COLO668 (cell line): ENCODE data around the gene ZNF791.
"Not testable (repeated sequence)": the region's sequence is repeated elsewhere in the genome, so short reads cannot be mapped to it uniquely, and the experiment has no call there.

Experiments used
- DNase-seq: peaks from one replicate; lab custom pipeline; 2025; ENCODE audit not compliant: unreplicated experiment; lab: John Stamatoyannopoulos, UW

ZNF791 gene

GRCh38 chr19:12665671-12666264, 55.0 kb downstream of the ZNF791 start:
- no peak for DNase-seq

DNA sequence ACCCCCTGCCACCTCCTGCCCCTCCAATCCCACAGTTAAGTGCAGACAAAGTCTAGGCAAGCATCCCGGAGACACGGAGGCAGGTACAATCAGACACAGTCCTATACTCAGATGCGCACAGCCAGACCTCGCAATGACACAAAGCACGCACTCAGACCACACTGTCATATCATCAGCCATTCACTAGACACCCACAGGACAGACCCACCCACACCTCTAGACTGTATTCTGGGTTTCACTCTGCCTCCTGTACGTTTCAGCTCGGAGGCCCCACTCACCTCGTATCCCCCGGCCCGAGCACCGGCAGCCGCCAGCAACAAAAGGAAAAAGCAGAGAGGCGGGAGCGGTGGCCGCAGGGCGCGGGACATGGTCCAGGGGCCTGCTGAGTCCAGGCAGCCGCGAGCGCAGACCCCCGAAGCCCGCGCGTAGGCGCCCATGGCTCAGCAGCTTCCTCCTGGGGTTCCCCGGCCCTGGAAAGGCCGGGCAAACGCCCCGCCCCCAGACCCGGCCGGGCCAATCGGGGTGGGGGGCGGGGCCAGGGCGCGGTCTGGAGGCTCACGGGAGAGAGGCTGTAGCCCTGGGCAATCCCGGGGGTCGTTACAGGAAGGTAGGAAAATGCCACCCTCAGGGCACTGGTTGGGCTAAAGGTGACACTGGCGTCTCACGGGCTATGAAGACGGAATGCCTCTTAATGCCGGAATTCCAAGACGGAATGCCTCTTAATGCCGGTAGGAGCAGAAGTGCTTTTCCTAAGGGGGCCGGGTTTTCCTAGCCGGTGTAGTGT, 55.7 kb downstream of the ZNF791 start, which contains the start of the genes MAN2B1 and WDR83:
TSS of gene MAN2B1 (minus strand) at position 478 of the 784 bp plus-strand sequence. CDS start at position 437, 41 bp downstream.
TSS of gene WDR83 (plus strand) at position 543 of the 784 bp plus-strand sequence. CDS start 2,984 bp downstream, outside the sequence.
- peak; percentile 84 for DNase-seq

DNA sequence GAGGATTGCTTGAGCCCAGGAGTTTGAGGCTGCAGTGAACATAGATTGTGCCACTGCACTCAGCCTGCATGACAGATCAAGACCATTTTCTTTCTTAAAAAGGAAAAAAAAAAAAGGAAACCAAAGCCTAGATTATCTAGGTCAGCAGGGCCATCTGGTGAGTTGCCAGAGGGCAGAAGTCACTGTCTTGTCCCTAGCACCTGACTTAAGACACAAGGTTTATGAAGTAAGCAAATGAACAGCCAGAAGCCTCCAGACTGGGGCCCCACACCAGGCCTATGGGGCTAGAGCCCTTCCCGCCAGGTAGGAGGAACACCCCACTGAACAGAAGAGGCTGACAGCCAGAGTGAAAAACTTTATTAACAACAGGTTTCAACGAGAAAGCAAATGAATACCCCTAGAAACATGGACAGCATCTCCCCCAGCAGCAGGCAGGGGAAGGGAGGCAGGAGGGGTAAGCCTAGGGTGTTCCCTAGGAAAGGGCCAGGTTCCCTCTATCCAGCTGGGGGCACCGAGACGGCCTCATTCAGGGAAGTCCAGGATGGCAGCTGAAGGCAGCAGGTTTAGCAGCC, 57.1 kb downstream of the ZNF791 start:
- DNase-seq: no peak

DNA sequence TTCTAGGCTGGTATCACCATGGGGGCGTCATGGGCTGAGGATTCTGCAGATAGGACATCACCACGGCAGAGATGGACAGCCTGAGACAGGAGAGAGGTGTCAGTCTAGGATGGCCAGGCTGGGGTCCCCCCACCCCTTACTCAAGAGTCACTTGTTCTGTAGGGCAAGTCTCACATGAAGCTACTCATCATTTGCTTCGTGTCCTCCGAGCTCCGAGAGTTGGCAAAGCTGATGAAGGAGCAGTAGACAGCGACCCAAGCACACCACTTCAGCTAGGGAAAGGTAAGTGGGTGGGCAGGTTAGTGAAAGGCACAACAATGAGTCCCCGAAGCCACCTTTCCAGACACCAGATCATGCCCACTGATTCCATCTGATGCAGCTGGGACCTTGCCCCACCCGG, 57.6 kb downstream of the ZNF791 start:
- DNase-seq: no peak

GRCh38 chr19:12668932-12669269, 58.2 kb downstream of the ZNF791 start:
- peak; percentile 26 for DNase-seq

DNA sequence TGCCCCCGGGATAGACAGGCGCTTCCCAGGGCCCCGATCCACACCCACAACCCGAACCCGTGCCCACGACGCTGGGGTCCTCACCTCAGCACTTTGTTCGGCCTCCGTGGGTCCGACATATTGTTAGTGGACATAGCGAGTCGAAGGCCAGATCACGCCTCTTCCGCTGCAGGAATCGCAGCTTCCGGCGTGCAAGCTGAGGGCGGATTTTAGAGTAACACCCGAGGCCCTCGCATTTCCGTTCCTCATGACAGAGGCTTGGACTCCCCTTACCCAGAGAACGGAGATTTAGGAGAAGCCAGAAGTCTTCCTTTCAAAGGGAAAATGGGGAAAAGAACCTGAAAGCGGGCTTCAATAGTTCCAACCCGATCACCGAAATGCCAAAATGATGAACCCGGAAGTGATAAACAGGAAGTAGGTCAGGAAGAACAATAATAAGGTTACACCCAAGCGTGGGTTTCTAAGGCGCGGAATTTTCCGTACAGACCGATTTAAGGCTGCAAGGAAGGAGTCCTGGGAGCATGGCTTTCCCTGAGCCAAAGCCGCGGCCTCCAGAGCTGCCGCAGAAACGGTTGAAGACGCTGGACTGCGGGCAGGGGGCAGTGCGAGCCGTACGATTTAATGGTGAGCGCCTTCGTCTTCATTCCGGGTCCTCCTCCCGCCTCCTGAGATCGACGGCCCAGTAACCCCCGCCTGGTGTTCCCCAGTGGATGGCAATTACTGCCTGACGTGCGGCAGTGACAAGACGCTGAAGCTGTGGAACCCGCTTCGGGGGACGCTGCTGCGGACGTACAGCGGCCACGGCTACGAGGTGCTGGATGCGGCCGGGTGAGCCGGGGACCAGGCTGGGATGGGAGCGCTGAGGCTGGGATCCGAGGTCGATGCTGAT, 58.8 kb downstream of the ZNF791 start:
- DNase-seq: peak; percentile 76

DNA sequence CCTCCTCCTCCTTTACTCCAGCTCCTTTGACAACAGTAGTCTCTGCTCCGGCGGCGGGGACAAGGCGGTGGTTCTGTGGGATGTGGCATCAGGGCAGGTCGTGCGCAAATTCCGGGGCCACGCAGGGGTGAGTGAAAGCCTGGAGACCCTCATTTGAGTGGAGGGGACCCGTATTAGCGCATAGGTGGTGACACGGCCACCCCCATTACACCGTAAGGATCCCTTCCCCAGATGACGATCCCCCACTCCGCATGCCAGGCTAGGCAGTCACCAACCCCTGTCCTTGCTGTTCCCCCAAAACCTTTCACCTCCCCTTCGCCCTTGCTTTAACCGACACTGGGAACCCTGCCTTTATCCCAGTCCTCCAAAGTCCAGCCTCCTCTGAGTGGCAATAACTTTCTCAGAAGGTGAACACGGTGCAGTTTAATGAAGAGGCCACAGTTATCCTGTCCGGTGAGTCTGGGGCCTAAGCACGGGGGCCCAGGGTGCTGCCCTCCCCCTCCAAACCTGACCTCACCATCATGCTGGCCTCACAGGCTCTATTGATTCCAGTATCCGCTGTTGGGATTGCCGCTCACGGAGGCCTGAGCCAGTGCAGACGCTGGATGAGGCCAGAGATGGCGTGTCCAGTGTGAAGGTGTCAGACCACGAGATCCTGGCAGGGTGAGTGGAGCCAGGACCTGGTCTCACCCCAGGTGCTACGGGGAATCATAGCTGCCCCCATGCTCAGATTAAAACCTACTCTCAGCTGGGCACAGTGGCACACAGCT, 59.6 kb downstream of the ZNF791 start:
- no peak for DNase-seq

GRCh38 chr19:12672744-12673143, 62.0 kb downstream of the ZNF791 start:
- DNase-seq: no peak

DNA sequence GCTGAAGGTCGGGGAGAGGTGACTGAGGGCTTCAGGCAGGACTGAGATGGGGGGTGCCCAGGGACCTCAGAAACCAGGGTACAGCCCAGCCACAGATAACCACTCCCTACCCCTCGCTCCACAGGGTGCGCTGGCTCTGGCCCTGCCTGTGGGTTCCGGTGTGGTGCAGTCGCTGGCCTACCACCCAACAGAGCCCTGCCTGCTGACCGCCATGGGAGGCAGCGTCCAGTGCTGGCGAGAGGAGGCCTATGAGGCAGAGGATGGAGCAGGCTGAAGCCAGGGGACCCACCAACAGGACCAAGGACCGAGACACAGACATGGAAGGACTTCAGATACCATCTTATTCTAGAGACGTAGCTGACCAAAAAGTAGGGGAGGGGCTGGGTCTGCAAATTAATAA, 64.7 kb downstream of the ZNF791 start:
- no peak for DNase-seq

DNA sequence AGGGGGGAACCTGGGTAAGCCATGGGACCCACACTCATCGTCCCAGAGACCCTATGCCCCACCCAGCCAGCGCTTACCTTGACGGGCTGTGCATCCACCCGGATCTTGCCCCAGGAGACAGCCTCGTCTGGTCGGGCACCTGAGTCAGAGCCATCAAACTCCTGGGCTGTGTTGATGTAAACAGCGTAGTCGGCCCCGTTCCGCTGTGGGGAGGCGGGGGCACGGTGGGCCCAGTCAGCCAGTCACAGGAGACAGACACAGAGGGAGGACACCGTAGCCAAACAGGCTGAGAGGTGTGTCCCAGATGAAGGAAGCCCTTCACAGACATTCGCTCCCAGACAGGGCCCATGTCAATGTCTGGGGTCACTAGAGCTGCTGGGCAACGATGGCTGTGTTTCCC, 65.2 kb downstream of the ZNF791 start:
- no peak for DNase-seq

DNA sequence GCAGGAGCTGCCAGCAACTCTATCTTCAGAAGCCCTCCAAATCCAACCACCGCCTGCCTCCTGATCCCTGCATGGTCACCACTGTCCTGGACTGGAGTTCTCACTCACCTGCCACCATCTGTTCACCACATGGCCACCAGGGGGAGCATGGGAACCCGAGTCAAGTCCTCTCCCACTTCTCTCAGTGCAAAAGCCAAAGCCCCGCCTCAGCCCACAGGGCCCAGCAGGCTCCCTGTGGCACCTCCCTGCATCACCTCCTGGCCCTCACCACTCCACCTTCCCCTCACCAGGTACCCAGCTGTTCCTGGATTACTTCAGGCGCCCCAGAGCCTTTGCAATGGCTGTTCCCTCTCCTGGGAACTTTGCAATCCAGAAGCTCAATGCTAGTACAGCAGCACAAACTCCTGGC, 65.7 kb downstream of the ZNF791 start:
- peak; percentile 85 for DNase-seq

DNA sequence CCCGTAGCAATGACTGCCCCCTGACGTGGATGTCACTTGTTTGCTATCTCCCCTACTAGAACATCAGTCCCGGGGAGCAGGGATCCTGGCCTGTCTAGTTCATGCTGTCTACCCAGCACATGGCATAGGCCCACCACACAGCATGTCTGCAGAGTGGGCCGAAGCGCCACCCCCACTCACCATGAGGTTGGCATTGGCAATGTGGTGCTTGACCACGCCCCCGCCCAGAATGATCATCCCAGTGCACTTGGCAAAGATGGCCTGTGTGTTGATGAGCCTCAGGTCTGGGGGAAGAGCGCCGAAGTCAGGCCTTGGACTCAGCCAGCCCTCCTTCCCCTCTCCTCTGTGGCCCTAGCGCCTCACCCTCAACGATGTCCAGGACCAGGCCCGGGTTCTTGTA, 66.2 kb downstream of the ZNF791 start:
- DNase-seq: no peak

GRCh38 chr19:12678039-12678438, 67.3 kb downstream of the ZNF791 start:
- not testable (repeated sequence) for DNase-seq

- no peak for DNase-seq
Observed at GRCh38 chr19:12680034-12680433, 69.3 kb downstream of the ZNF791 start.

DNA sequence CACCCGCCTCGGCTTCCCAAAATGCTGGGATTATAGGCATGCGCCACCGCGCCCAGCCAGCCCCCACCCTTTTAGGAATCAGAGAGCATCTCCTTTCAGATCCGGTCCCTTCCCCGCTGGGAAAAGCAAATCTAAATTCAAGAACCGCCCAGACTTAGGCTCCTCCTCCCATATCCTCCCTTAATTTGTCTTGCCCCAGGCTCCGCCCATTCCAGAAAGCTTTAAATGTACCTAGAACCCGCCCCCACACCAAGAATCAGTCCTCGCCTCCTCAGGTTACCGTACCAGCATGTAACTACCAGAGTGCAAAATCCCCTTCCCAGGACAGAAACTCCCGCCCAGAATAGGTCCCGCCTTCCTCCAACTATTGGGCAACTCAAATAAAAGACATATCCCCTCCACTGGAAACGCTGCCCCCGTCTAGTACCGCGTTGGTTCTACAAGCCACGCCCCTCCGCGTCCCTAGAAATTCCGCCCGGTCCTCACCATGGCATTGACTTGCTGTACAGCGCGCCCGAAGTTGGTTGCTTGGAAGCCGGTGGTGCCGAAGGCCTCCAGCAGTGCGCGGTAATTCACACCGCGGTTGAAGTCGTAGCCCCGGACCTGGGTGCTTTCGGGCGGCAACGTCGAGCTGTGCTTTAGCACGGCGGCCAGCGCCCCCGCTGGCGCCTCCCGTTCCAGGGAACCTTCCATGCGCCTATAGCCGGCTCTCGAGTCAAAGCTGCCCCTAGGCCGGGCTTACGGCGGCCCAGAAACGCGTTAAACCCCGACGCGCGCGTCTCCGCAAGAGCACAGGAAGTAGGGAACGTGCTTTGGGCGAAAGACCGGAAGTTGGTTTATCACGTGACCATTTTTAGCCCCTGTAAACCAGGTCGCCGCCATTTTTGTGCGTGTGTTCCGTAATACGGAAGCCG, 70.6 kb downstream of the ZNF791 start, which contains the start of gene DHPS:
TSS of gene DHPS (minus strand) at position 807 of the 914 bp plus-strand sequence. CDS start at position 693, 114 bp downstream.
- DNase-seq: peak; percentile 95
